Measurements from ENCODE around the gene ANKRD55. TPM values are rescaled to one million over a fixed set of nuclear protein-coding genes. Genes with fewer than 3 reads are reported as not detected.
A peak's percentile ranks its signal among the peaks of the same experiment; 100 is the strongest.

ANKRD55 gene
- total RNA-seq, 2 experiments from 2014 or later: 3.7 to 5.7 TPM

GRCh38 chr5:56179442-56179841 is 53.7 kb downstream of the ANKRD55 start:
- no peak for DNase-seq
- no peak overlapping the region for H3K27ac Mint-ChIP-seq

GRCh38 chr5:56178823-56179222 is 54.3 kb downstream of the ANKRD55 start:
- intact Hi-C loops (cut with DNase I, micrococcal nuclease): no loop called here
- no peak for DNase-seq
- H3K27ac Mint-ChIP-seq: no peak overlapping the region
- ATAC-seq: no peak
- H3K9me3 Mint-ChIP-seq (ENCODE audit: low read depth): no peaks in the 10 kb centered on the region
- H3K4me1 Mint-ChIP-seq: peaks cover 15% of the 10 kb centered on the region
- H3K36me3 Mint-ChIP-seq (ENCODE audit: low read depth): no peaks in the 10 kb centered on the region
- H3K4me3 Mint-ChIP-seq: no peak overlapping the region
- ChIA-PET POLR2A (no interaction called here), CTCF (interaction anchor here (1.5 kb wide), 1 partner anchor 201 kb away, joined by 5 read pairs; no protein-coding TSS in a partner anchor)
- no peaks in the 10 kb centered on the region for H3K27me3 Mint-ChIP-seq

More at GRCh38 chr5:56179442-56179841, 53.7 kb downstream of the ANKRD55 start:
- H3K36me3 Mint-ChIP-seq (ENCODE audit: low read depth): no peaks in the 10 kb centered on the region
- peaks cover 17% of the 10 kb centered on the region for H3K4me1 Mint-ChIP-seq
- H3K4me3 Mint-ChIP-seq: no peak overlapping the region
- intact Hi-C loops (cut with DNase I, micrococcal nuclease): no loop called here
- no peak for ATAC-seq
- CTCF ChIA-PET: interaction anchor here (0.9 to 1.5 kb wide), 3 partner anchors 41 to 247 kb away, joined by 3 to 5 read pairs (median 3); no protein-coding TSS in a partner anchor
- H3K9me3 Mint-ChIP-seq (ENCODE audit: low read depth): no peaks in the 10 kb centered on the region
- POLR2A ChIA-PET: no interaction called here
- no peaks in the 10 kb centered on the region for H3K27me3 Mint-ChIP-seq

GRCh38 chr5:56176871-56177533 is 56.1 kb downstream of the ANKRD55 start:
- Mint-ChIP-seq H3K4me1 (peaks cover 23% of the 10 kb centered on the region), H3K9me3 (ENCODE audit: low read depth) (no peaks in the 10 kb centered on the region), H3K27me3 (no peaks in the 10 kb centered on the region), H3K27ac (no peak overlapping the region), H3K36me3 (ENCODE audit: low read depth) (no peaks in the 10 kb centered on the region), H3K4me3 (no peak overlapping the region)
- ChIA-PET CTCF (interaction anchor here (0.7 kb wide), 1 partner anchor 16 kb away, joined by 3 read pairs; no protein-coding TSS in a partner anchor), POLR2A (no interaction called here)
- DNase-seq (no peak), ATAC-seq (no peak)
- intact Hi-C loops (cut with DNase I, micrococcal nuclease): no loop called here

- ChIA-PET CTCF (interaction anchor here (0.8 kb wide), 1 partner anchor 12 kb away, joined by 3 read pairs; no protein-coding TSS in a partner anchor), POLR2A (no interaction called here)
- Mint-ChIP-seq H3K27ac (no peak overlapping the region), H3K4me3 (no peak overlapping the region), H3K4me1 (peaks cover 28% of the 10 kb centered on the region), H3K27me3 (no peaks in the 10 kb centered on the region), H3K36me3 (ENCODE audit: low read depth) (no peaks in the 10 kb centered on the region), H3K9me3 (ENCODE audit: low read depth) (no peaks in the 10 kb centered on the region)
- intact Hi-C loops (cut with DNase I, micrococcal nuclease): no loop called here
- ATAC-seq: no peak
- DNase-seq: no peak
These were observed 56.9 kb downstream of the ANKRD55 start for GRCh38 chr5:56176155-56176798.

GRCh38 chr5:56175488-56175887 is 57.6 kb downstream of the ANKRD55 start:
- CTCF ChIA-PET: interaction anchor here (0.8 kb wide), 1 partner anchor 11 kb away, joined by 3 read pairs; no protein-coding TSS in a partner anchor
- DNase-seq (no peak), ATAC-seq (peak; percentile 73)
- H3K27me3 Mint-ChIP-seq: no peaks in the 10 kb centered on the region
- no peak overlapping the region for H3K27ac Mint-ChIP-seq
- no peaks in the 10 kb centered on the region for H3K9me3 Mint-ChIP-seq (ENCODE audit: low read depth)
- H3K4me1 Mint-ChIP-seq: peaks cover 29% of the 10 kb centered on the region
- H3K36me3 Mint-ChIP-seq (ENCODE audit: low read depth): no peaks in the 10 kb centered on the region
- H3K4me3 Mint-ChIP-seq: no peak overlapping the region
- POLR2A ChIA-PET: no interaction called here
- intact Hi-C loops (cut with DNase I, micrococcal nuclease): no loop called here

- H3K36me3 Mint-ChIP-seq (ENCODE audit: low read depth): no peaks in the 10 kb centered on the region
- POLR2A ChIA-PET: no interaction called here
- peaks cover 31% of the 10 kb centered on the region for H3K4me1 Mint-ChIP-seq
- H3K4me3 Mint-ChIP-seq: no peak overlapping the region
- DNase-seq: no peak
- CTCF ChIA-PET: no interaction called here
- no peaks in the 10 kb centered on the region for H3K27me3 Mint-ChIP-seq
- intact Hi-C loops (cut with DNase I, micrococcal nuclease): no loop called here
- no peaks in the 10 kb centered on the region for H3K9me3 Mint-ChIP-seq (ENCODE audit: low read depth)
- ATAC-seq: no peak
- H3K27ac Mint-ChIP-seq: no peak overlapping the region
These were observed 58.1 kb downstream of the ANKRD55 start for GRCh38 chr5:56175021-56175420.

- H3K4me3 Mint-ChIP-seq: no peak overlapping the region
- H3K36me3 Mint-ChIP-seq (ENCODE audit: low read depth): no peaks in the 10 kb centered on the region
- H3K27ac Mint-ChIP-seq: no peak overlapping the region
- CTCF ChIA-PET: interaction anchor here (0.6 kb wide), 1 partner anchor 824 kb away, joined by 3 read pairs; no protein-coding TSS in a partner anchor
- no peaks in the 10 kb centered on the region for H3K9me3 Mint-ChIP-seq (ENCODE audit: low read depth)
- POLR2A ChIA-PET: no interaction called here
- no peak for ATAC-seq
- intact Hi-C loops (cut with DNase I, micrococcal nuclease): no loop called here
- no peak for DNase-seq
- peaks cover 45% of the 10 kb centered on the region for H3K4me1 Mint-ChIP-seq
- no peaks in the 10 kb centered on the region for H3K27me3 Mint-ChIP-seq
These were observed 60.9 kb downstream of the ANKRD55 start for GRCh38 chr5:56172241-56172640.

- POLR2A ChIA-PET: interaction anchor here (0.8 kb wide), 1 partner anchor 10 kb away, joined by 4 read pairs; no protein-coding TSS in a partner anchor
- no peak overlapping the region for H3K4me3 Mint-ChIP-seq
- ATAC-seq (no peak), DNase-seq (no peak)
- H3K36me3 Mint-ChIP-seq (ENCODE audit: low read depth): no peaks in the 10 kb centered on the region
- no peak overlapping the region for H3K27ac Mint-ChIP-seq
- H3K9me3 Mint-ChIP-seq (ENCODE audit: low read depth): no peaks in the 10 kb centered on the region
- intact Hi-C loops (cut with DNase I, micrococcal nuclease): no loop called here
- CTCF ChIA-PET: no interaction called here
- no peaks in the 10 kb centered on the region for H3K27me3 Mint-ChIP-seq
- H3K4me1 Mint-ChIP-seq: peaks cover 49% of the 10 kb centered on the region
These were observed 62.6 kb downstream of the ANKRD55 start for GRCh38 chr5:56170557-56170956.

- ChIA-PET POLR2A (no interaction called here), CTCF (no interaction called here)
- H3K36me3 Mint-ChIP-seq (ENCODE audit: low read depth): no peaks in the 10 kb centered on the region
- DNase-seq (no peak), ATAC-seq (no peak)
- no peak overlapping the region for H3K27ac Mint-ChIP-seq
- H3K9me3 Mint-ChIP-seq (ENCODE audit: low read depth): no peaks in the 10 kb centered on the region
- no peaks in the 10 kb centered on the region for H3K27me3 Mint-ChIP-seq
- intact Hi-C loops (cut with DNase I, micrococcal nuclease): loop anchor here in 1 of 2 experiments (2.0 kb wide), 1 partner anchor 159 kb away; no protein-coding TSS in a partner anchor
- H3K4me3 Mint-ChIP-seq: no peak overlapping the region
- peaks cover 43% of the 10 kb centered on the region for H3K4me1 Mint-ChIP-seq
These were observed 63.2 kb downstream of the ANKRD55 start for GRCh38 chr5:56169949-56170348.

- intact Hi-C loops (cut with DNase I, micrococcal nuclease): loop anchor here in 1 of 2 experiments (2.0 kb wide), 1 partner anchor 160 kb away; no protein-coding TSS in a partner anchor
- peaks cover 46% of the 10 kb centered on the region for H3K4me1 Mint-ChIP-seq
- H3K27ac Mint-ChIP-seq: no peak overlapping the region
- no peaks in the 10 kb centered on the region for H3K36me3 Mint-ChIP-seq (ENCODE audit: low read depth)
- no peak overlapping the region for H3K4me3 Mint-ChIP-seq
- POLR2A ChIA-PET: no interaction called here
- ATAC-seq (no peak), DNase-seq (no peak)
- no peaks in the 10 kb centered on the region for H3K27me3 Mint-ChIP-seq
- no peaks in the 10 kb centered on the region for H3K9me3 Mint-ChIP-seq (ENCODE audit: low read depth)
- CTCF ChIA-PET: no interaction called here
These were observed 63.8 kb downstream of the ANKRD55 start for GRCh38 chr5:56169281-56169680.

- Mint-ChIP-seq H3K4me1 (peaks cover 48% of the 10 kb centered on the region), H3K9me3 (ENCODE audit: low read depth) (no peaks in the 10 kb centered on the region), H3K36me3 (ENCODE audit: low read depth) (no peaks in the 10 kb centered on the region), H3K27me3 (no peaks in the 10 kb centered on the region), H3K4me3 (no peak overlapping the region), H3K27ac (peak overlapping the region; percentile 51)
- DNase-seq: peak; percentile 49
- ChIA-PET POLR2A (interaction anchor here (0.6 kb wide), 1 partner anchor 14 kb away, joined by 5 read pairs; no protein-coding TSS in a partner anchor), CTCF (no interaction called here)
- intact Hi-C loops (cut with DNase I, micrococcal nuclease): loop anchor here in 1 of 2 experiments (2.0 kb wide), 1 partner anchor 161 kb away; no protein-coding TSS in a partner anchor
- ATAC-seq: peak; percentile 79
These were observed 65.1 kb downstream of the ANKRD55 start for GRCh38 chr5:56168066-56168478.

GRCh38 chr5:56167519-56167918 is 65.6 kb downstream of the ANKRD55 start:
- no peak for DNase-seq
- no peaks in the 10 kb centered on the region for H3K27me3 Mint-ChIP-seq
- POLR2A ChIA-PET: no interaction called here
- no peak overlapping the region for H3K4me3 Mint-ChIP-seq
- CTCF ChIA-PET: no interaction called here
- peak; percentile 7 for ATAC-seq
- H3K36me3 Mint-ChIP-seq (ENCODE audit: low read depth): no peaks in the 10 kb centered on the region
- intact Hi-C loops (cut with DNase I, micrococcal nuclease): loop anchor here in 1 of 2 experiments (2.0 kb wide), 1 partner anchor 87 kb away; no protein-coding TSS in a partner anchor
- H3K9me3 Mint-ChIP-seq (ENCODE audit: low read depth): no peaks in the 10 kb centered on the region
- no peak overlapping the region for H3K27ac Mint-ChIP-seq
- peaks cover 42% of the 10 kb centered on the region for H3K4me1 Mint-ChIP-seq

Data from activated CD4-positive, alpha-beta T cell treated with anti-CD3 and anti-CD28 coated beads for 36 hours (primary cell).